GM19099 (cell line): Measurements from ENCODE around the gene INKA1.

Experiments
- POLR2A ChIP-seq: IDR thresholded peaks from 3 replicates; pipeline ENCODE4 v1.6.1; 2011; ENCODE audit warnings: low read depth; ENCODE audit not compliant: insufficient read length; ENCODE audit errors: extremely low read depth

The INKA1 gene

DNA sequence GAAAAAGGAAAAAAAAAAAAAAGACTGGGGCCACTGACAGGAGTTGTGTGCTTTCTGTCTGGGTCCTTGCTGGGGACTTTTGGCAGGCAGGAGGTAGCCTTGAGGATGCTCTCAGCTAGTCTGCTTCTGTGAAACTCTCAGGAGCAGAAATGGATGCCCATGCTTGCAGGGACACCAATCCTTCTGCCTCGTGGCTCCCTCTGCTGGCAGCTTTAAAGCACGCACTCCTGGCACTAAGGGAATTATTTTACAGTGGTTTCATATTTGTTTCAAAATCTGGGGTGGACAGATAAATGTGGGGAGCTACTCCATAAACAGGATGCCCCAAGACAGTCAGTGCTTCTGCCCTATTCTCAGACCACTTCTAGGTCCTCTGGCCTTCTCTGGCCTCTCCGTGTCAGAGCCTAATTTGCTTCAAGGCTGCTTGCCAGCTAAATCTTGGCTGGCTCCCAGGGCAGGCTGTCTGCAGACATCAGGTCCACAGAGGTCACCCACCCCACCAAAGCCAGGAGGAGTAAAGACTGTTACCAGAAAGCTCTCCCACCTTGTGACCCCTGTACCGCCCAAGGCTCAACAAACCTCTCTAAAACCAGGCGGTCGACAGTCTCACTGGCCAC is 36.2 kb downstream of the INKA1 start:
- TF ChIP-seq POLR2A, result no peak

DNA sequence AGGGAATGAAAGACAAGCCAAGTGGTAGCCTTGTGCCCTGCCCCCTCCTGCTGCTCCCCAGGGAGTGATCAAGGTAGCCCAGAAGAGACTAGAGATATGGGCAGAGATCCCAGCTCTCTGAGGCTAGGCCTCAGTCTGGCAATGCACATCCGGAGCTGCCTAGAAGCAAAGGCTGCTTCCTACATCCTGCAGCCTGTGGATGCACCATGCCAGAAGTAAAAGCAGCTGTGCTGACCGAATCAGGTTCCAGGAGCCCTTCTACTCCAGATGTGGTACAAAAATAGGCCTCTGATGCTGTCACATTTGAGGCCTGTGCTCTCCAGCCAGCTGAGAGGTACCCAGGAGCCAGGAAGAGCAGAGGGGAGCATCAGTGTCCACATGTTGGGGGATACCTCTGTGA is 37.3 kb downstream of the INKA1 start:
- TF ChIP-seq POLR2A, result no peak

DNA sequence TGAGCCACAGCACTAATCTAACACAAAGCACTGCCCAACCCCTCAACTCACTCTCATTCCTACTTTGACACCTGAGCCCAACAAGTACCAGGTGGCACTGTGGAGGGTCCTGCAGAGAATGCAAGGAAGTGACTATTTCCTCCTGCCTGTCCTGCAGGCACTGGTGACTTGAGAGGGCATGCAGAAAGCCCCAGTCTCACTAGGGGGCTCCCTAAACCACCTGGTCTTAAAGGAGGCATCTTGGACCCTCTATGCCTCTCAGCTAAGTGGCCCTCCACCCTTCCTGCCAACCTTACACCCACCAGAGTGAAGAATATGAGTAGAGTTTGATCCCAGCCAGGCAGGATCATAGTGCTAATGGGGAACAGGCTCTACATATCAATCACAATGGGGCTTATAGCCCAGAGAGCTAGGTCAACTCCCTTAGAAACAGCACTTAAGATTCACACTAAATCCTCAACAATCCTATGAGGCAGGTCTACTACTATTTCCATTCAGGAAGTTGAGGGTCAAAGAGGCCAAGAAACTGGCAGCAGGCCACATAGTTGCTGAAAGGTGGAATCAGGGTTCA is 38.1 kb downstream of the INKA1 start:
- TF ChIP-seq POLR2A, result no peak

GRCh38 chr3:49841806-49842205 is 38.7 kb downstream of the INKA1 start:
- no peak for TF ChIP-seq POLR2A

DNA sequence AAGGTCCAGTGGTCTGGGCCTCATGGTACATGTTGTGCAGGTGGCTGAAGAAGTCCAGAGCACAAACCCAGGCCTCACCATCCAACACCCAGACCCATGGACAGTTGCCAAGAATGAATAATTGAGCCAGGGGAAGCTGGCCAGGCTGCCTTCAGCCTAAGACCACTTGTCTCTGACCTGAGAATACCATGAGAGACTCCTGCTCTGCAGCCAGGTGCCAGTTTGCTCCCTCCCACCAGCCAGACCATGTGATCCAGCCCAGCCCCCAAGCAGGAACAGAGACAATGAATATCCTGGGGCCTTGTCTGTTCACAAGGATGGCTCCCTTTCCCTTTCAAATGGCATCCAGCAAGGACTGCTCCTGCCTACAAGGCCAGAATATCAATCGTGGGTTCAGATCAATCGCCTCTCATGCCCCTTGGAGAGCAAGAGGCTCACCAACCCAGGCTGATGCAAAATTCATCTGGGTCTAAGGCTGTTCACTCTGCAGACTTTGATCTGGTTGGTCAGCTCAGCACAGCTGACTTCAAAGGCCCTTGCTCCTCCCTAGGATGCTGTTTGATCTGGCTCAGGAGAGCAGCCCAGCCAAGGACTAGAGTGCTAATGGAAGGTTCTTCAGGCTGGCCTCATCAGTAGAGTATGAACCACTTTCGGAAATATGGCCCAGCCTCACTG is 39.9 kb downstream of the INKA1 start:
- no peak for TF ChIP-seq POLR2A

DNA sequence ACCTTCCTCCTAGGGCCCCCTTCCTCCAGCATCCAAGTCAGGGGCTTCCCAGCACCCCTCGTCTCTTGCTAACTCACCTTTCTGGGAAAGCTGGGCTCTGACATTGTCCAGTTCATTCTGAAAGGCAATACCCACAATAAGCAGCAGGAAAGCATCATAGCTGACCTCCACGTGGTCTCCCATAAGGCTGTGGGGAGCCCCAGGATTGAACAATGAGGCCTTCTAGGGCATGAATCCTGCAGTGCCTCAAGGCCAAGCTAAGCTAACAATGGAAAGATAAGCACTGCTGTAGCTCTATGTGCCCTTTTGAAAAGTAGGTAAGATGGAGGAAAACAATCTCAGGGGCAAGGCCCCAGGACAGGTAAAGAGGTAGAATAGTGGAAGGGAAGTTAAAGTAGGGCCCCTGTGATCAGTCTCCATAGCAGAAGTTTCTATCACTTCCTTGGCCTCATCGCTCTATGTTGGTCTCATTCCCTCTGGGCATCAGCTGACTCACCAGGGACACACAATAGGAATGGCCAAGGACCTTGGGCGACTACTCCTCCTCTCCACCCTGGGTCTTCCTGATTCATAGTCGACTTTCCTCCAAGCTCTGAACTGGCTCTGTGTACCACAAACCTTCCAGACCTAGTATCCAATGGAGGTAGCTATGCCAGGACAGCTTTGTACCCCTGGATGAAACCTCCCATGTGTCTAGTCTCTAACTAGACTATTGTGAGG is 41.6 kb downstream of the INKA1 start:
- TF ChIP-seq POLR2A, result no peak

GRCh38 chr3:49845694-49846093 is 42.6 kb downstream of the INKA1 start:
- TF ChIP-seq POLR2A, result no peak
